K562 (cell line): ENCODE data around the gene CTNNBL1. TPM values are rescaled to one million over a fixed set of nuclear protein-coding genes. Genes with fewer than 3 reads are reported as not detected.

Source experiments
- ATAC-seq: fragments of 200-7000 bp; cut with Tn5 transposase; 3 replicates; pipeline ENCODE4 v1.9.1; 2020; ENCODE audit warnings: moderate library complexity
- BruUV-seq: library from RNA; stranded (reverse); fragments of 400-500 nt; replicated peaks from 2 replicates; lab custom pipeline; 2021; lab: Mats Ljungman, UMichigan
- CTCF ChIA-PET: fragments of 300-600 bp; formaldehyde crosslinking; extraction: SDS; loops from one replicate; lab custom pipeline; 2021; ENCODE audit warnings: low intra/inter-chr PET ratio; lab: Yijun Ruan, JAX
- POLR2A ChIA-PET: fragments of 300-600, 350-650 bp; sonication (Branson Sonifier 250); formaldehyde crosslinking; extraction: SDS; loops from one replicate; lab custom pipeline; 2021; ENCODE audit warnings: antibody characterized with exemption, inconsistent platforms; lab: Yijun Ruan, JAX
- DNase-seq, 4 experiments: peaks; one replicate each; pipeline versions ENCODE4 v3.0.0 to v3.0.0-alpha.2; 2011 to 2018; ENCODE audit warnings: low spot score in 3 of 4, mixed read lengths in 3 of 4; ENCODE audit errors: extremely low read depth in 1 of 4
- FAIRE-seq: peaks from 2 replicates; lab custom pipeline; 2011; peaks lifted over from hg19 to GRCh38; lab: Jason Lieb, UNC
- H2AFZ ChIP-seq: 2 replicates; pipeline ENCODE4 v1.6.0; 2011; ENCODE audit warnings: low read depth, low read length, control low read depth, inconsistent platforms
- H3K27ac ChIP-seq: fragments of 200-600 bp; 3 replicates; pipeline ENCODE4 v1.8.0; 2011; ENCODE audit warnings: low read depth, mild to moderate bottlenecking, control low read depth, inconsistent platforms, low read length, moderate library complexity, mixed read lengths; ENCODE audit errors: extremely low read depth
- H3K27me3 ChIP-seq, 2 experiments: fragments of 300-600 bp in 1 of 2; 2 replicates in 1 of 2; 3 replicates in 1 of 2; pipeline versions ENCODE4 v1.6.0 to v1.8.0; 2011; ENCODE audit warnings: inconsistent platforms in 2 of 2, low read length in 2 of 2, mild to moderate bottlenecking in 1 of 2, mixed read lengths in 1 of 2, moderate library complexity in 1 of 2; ENCODE audit not compliant: control insufficient read depth in 2 of 2, insufficient read depth in 2 of 2
- H3K36me3 ChIP-seq: fragments of 300-600 bp; 3 replicates; pipeline ENCODE4 v1.8.0; 2011; ENCODE audit warnings: mild to moderate bottlenecking, low read length, inconsistent platforms; ENCODE audit not compliant: control insufficient read depth, insufficient read depth
- H3K4me1 ChIP-seq, 2 experiments: fragments of 200-600 bp in 1 of 2; replicated peaks in 1 of 2; 2 replicates in 1 of 2; 3 replicates in 1 of 2; pipeline versions ENCODE4 v1.5.1 to v1.8.0; 2011; ENCODE audit warnings: inconsistent platforms in 2 of 2, low read length in 2 of 2, mild to moderate bottlenecking in 1 of 2, mixed read lengths in 1 of 2, moderate library complexity in 1 of 2; ENCODE audit not compliant: control insufficient read depth in 2 of 2, insufficient read depth in 2 of 2
- H3K4me2 ChIP-seq: 2 replicates; pipeline ENCODE4 v1.6.1; 2011; ENCODE audit warnings: low read length, control low read depth, inconsistent platforms, mixed read lengths; ENCODE audit not compliant: insufficient read depth
- H3K4me3 ChIP-seq: fragments of 200-600 bp; sonication (generic), shearing (Covaris generic); 2 replicates; pipeline ENCODE4 v1.5.1; 2016; ENCODE audit warnings: control low read depth, inconsistent platforms
- H3K79me2 ChIP-seq: fragments of 200-600 bp; 3 replicates; pipeline ENCODE4 v1.8.0; 2011; ENCODE audit warnings: low read length, inconsistent platforms; ENCODE audit not compliant: control insufficient read depth, insufficient read depth
- H3K9ac ChIP-seq, 2 experiments: 2 replicates each; pipeline versions ENCODE4 v1.6.0 to v1.6.1; 2011; ENCODE audit warnings: low read depth in 2 of 2, low read length in 2 of 2, control low read depth in 1 of 2, inconsistent platforms in 1 of 2, mild to moderate bottlenecking in 1 of 2, mixed read lengths in 1 of 2; ENCODE audit not compliant: insufficient read depth in 1 of 2
- H3K9me1 ChIP-seq: one replicate; pipeline ENCODE4 v1.6.0; 2011; ENCODE audit warnings: inconsistent platforms, mild to moderate bottlenecking, low read length, moderate library complexity; ENCODE audit not compliant: control insufficient read depth, insufficient read depth
- H3K9me3 ChIP-seq: replicated peaks from 2 replicates; pipeline ENCODE4 v1.5.1; 2011; ENCODE audit warnings: low read depth, low read length, inconsistent platforms; ENCODE audit not compliant: control insufficient read depth, insufficient read depth
- H4K20me1 ChIP-seq: replicated peaks from 2 replicates; pipeline ENCODE4 v1.6.1; 2011; ENCODE audit warnings: low read length, inconsistent platforms, mixed read lengths; ENCODE audit not compliant: control insufficient read depth, insufficient read depth
- CBFA2T2 ChIP-seq: fragments of 450-650 bp; conservative IDR thresholded peaks from 2 replicates; pipeline ENCODE4 v1.6.1; 2017; ENCODE audit warnings: mild to moderate bottlenecking
- CBFB ChIP-seq: sonication (generic); formaldehyde crosslinking; IDR thresholded peaks from 2 replicates; pipeline ENCODE4 v1.4.0; 2020; ENCODE audit warnings: mild to moderate bottlenecking, missing genetic modification reagents
- FOXM1 ChIP-seq, 2 experiments: fragments of 450-650 bp in 1 of 2; sonication (generic) in 1 of 2; formaldehyde crosslinking in 1 of 2; IDR thresholded peaks; 2 replicates each; pipeline versions ENCODE4 v1.6.1 to v1.9.0; 2017 to 2022; ENCODE audit warnings: low read depth in 2 of 2, mild to moderate bottlenecking in 2 of 2, missing genetic modification reagents in 1 of 2, moderate library complexity in 1 of 2
- HMGXB4 ChIP-seq: sonication (generic); formaldehyde crosslinking; IDR thresholded peaks from 2 replicates; pipeline ENCODE4 v1.8.1; 2023; ENCODE audit warnings: mild to moderate bottlenecking, missing genetic modification reagents
- ILK ChIP-seq: fragments of 450-650 bp; IDR thresholded peaks from 2 replicates; pipeline ENCODE4 v1.6.1; 2016; ENCODE audit warnings: missing genetic modification characterization, low read depth, mild to moderate bottlenecking, missing compliant biosample characterization, moderate library complexity, borderline replicate concordance
- MEF2D ChIP-seq: conservative IDR thresholded peaks from 2 replicates; pipeline ENCODE4 v1.6.1; 2016; ENCODE audit warnings: low read depth, missing genetic modification characterization, missing compliant biosample characterization
- SIN3A ChIP-seq, 2 experiments: fragments of 150-350 bp in 1 of 2; IDR thresholded peaks; 2 replicates each; pipeline ENCODE4 v1.6.1; 2011 to 2016; ENCODE audit warnings: borderline replicate concordance in 2 of 2, low read depth in 2 of 2, low read length in 2 of 2, mild to moderate bottlenecking in 2 of 2, moderate library complexity in 2 of 2; ENCODE audit not compliant: control insufficient read depth in 1 of 2
- SMARCB1 ChIP-seq: IDR thresholded peaks from 2 replicates; pipeline ENCODE4 v1.6.1; 2011; ENCODE audit warnings: improper control_type of control experiment, low read depth; ENCODE audit not compliant: insufficient read length
- SPI1 ChIP-seq: IDR thresholded peaks from 2 replicates; pipeline ENCODE4 v1.6.1; 2011; ENCODE audit warnings: low read depth, low read length, control low read depth, borderline replicate concordance
- SRF ChIP-seq, 2 experiments: fragments of 250-450, 450-650 bp in 1 of 2; sonication (Bioruptor Pico) in 1 of 2; sonication (generic) in 1 of 2; formaldehyde crosslinking; IDR thresholded peaks; 2 replicates each; pipeline versions ENCODE4 v1.5.0 to v1.5.1; 2020 to 2022; ENCODE audit warnings: mild to moderate bottlenecking in 1 of 2, missing genetic modification reagents in 1 of 2
- YBX1 ChIP-seq: fragments of 450-650 bp; IDR thresholded peaks from 2 replicates; pipeline ENCODE4 v1.7.1; 2016; ENCODE audit warnings: mild to moderate bottlenecking
- ZNF444 ChIP-seq: fragments of 250-450 bp; sonication (Bioruptor Pico); IDR thresholded peaks from 2 replicates; pipeline ENCODE4 v1.4.0; 2020; ENCODE audit warnings: mild to moderate bottlenecking, moderate library complexity
- ZZZ3 ChIP-seq: fragments of 450-650 bp; IDR thresholded peaks from 2 replicates; pipeline ENCODE4 v1.6.1; 2016; ENCODE audit warnings: antibody characterized with exemption, mild to moderate bottlenecking, moderate library complexity
- WGBS: fragments of 100-300 bp; shearing (Covaris generic); methylation state at CpG from one replicate; pipeline ENCODE4 v1.1.6; 2016; ENCODE audit warnings: low coverage, mixed read lengths; ENCODE audit not compliant: insufficient coverage; ENCODE audit errors: missing lambda C conversion rate; 5-methylcytosine and 5-hydroxymethylcytosine counted together
- in situ Hi-C: fragments of 300-500 bp; cut with MboI; formaldehyde crosslinking; loops from 4 replicates; pipeline ENCODE4 v1.15.0; 2018; ENCODE audit warnings: inconsistent platforms, mixed read lengths
- intact Hi-C: fragments of 100-400 bp; cut with micrococcal nuclease; formaldehyde crosslinking; loops from 2 replicates; pipeline ENCODE4 v1.14.2; 2022
- polyA plus RNA-seq, 8 experiments: library from polyadenylated mRNA; depleted of rRNA in 4 of 8; stranded (reverse) in 5 of 8; unstranded in 3 of 8; fragments of >200 nt; fragmentation: Nextera tagmentation in 2 of 8; fragmentation: Illumina TruSeq in 1 of 8; extraction: Ambion mirVana in 2 of 8; extraction: Trizol in 1 of 8; gene quantifications; 2 replicates each; pipeline versions ENCODE4 v1.2.1 to v1.2.3, GENCODE V29; 2011 to 2014; ENCODE audit warnings: inconsistent platforms in 1 of 8, missing spikeins in 1 of 8
- total RNA-seq, 7 experiments: library from RNA; depleted of rRNA in 6 of 7; stranded (reverse); fragments of >200 nt in 6 of 7; fragmentation: Illumina TruSeq in 2 of 7; extraction: Trizol in 2 of 7; gene quantifications; 2 replicates each; pipeline versions ENCODE4 v1.2.1 to v1.2.3, GENCODE V29; 2011 to 2021; ENCODE audit warnings: low replicate concordance in 1 of 7
- TF ChIP-seq, protein P1 (sequence below), 3 experiments: IDR thresholded peaks in 2 of 3; conservative IDR thresholded peaks in 1 of 3; 2 replicates each; pipeline ENCODE4 v1.5.1; 2011 to 2012; ENCODE audit warnings: low read length in 3 of 3, mild to moderate bottlenecking in 3 of 3, control low read depth in 2 of 3, improper control_type of control experiment in 1 of 3, inconsistent platforms in 1 of 3, low read depth in 1 of 3, mixed read lengths in 1 of 3, moderate library complexity in 1 of 3; ENCODE audit not compliant: insufficient read depth in 2 of 3
- TF ChIP-seq, protein P2 (sequence below), 2 experiments: fragments of 450-650 bp; conservative IDR thresholded peaks; 2 replicates each; pipeline ENCODE4 v1.6.1; 2017; ENCODE audit warnings: mild to moderate bottlenecking in 2 of 2, moderate library complexity in 2 of 2

Gene CTNNBL1
- total and polyA plus RNA-seq, 9 of the 15 experiments (the other 6 are each of a cell fraction or from before 2014, with no cell fraction given): 32.4 to 85.6 (median 43.6) TPM

DNA sequence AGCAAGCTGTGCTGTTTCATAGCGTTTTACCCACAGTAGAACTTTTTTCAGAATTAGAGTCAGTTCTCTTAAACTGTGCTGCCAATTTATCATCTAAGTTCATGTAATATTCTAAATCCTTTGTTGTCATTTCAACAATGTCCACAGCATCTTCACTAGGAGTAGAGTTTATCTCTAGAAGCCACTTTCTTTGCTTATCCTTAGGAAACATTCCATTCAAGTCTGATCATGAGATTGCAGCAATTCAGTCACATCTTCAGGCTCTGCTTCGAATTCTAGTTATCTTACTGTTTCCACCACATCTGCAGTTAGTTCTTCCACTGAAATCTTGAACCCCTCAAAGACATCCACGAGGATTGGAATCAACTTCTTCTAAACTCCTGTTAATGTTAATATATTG lies 12.5 kb downstream of the CTNNBL1 start (continued):
- peak; percentile 37; the same call in 1 of the 2 replicates for TF ChIP-seq CBFA2T2
- TF ChIP-seq, protein P1, sequence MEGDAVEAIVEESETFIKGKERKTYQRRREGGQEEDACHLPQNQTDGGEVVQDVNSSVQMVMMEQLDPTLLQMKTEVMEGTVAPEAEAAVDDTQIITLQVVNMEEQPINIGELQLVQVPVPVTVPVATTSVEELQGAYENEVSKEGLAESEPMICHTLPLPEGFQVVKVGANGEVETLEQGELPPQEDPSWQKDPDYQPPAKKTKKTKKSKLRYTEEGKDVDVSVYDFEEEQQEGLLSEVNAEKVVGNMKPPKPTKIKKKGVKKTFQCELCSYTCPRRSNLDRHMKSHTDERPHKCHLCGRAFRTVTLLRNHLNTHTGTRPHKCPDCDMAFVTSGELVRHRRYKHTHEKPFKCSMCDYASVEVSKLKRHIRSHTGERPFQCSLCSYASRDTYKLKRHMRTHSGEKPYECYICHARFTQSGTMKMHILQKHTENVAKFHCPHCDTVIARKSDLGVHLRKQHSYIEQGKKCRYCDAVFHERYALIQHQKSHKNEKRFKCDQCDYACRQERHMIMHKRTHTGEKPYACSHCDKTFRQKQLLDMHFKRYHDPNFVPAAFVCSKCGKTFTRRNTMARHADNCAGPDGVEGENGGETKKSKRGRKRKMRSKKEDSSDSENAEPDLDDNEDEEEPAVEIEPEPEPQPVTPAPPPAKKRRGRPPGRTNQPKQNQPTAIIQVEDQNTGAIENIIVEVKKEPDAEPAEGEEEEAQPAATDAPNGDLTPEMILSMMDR (IDR thresholded peaks at IDR 0.05 in 2 of 3, conservative IDR thresholded peaks at IDR 0.05 in 1 of 3; ENCODE audit: insufficient read depth in 2 of 3, low read depth in 1 of 3, low read length in 3 of 3): no peak

GRCh38 chr20:37711001-37711400 lies 17.2 kb downstream of the CTNNBL1 start:
- Histone ChIP-seq H4K20me1 (peaks cover 15% of the 10 kb centered on the region), H2AFZ (no peak overlapping the region), H3K4me1 (peaks cover 3 to 29% of the 10 kb centered on the region in 2 experiments), H3K9ac (no peak overlapping the region), H3K36me3 (0 out of 3 replicates have a peak, but pooled peaks cover 2% of the 10 kb centered on the region), H3K79me2 (peaks cover 17% of the 10 kb centered on the region), H3K27ac (peak overlapping the region; percentile 31; the same call in 1 of the 3 replicates), H3K4me3 (no peak overlapping the region), H3K27me3 (no peaks in the 10 kb centered on the region), H3K4me2 (no peak overlapping the region), H3K9me3 (no peaks in the 10 kb centered on the region), H3K9me1 (no peaks in the 10 kb centered on the region)
- in situ Hi-C loops (no loop called here), intact Hi-C loops (no loop called here)
- peak in 2 of 4 experiments; percentile 59 to 70 for DNase-seq
- WGBS: 11% methylated on average over 2 of the region's 2 CpGs
- CTCF ChIA-PET: no interaction called here
- ATAC-seq: peak; percentile 87
- FAIRE-seq: peak; percentile 64
- no TSS peak for BruUV-seq
- POLR2A ChIA-PET: interaction anchor here (1.8 kb wide), 1 partner anchor 16 kb away, joined by 8 read pairs; the partner anchor contains the start of gene CTNNBL1
- TF ChIP-seq ILK (tag): no peak
- no peak for TF ChIP-seq HMGXB4 (CRISPR knock-in tag)
- TF ChIP-seq SRF (CRISPR knock-in tag; IDR thresholded peaks at IDR 0.05): no peak
- no peak for TF ChIP-seq ZNF444
- TF ChIP-seq SPI1: no peak
- TF ChIP-seq, protein P2, sequence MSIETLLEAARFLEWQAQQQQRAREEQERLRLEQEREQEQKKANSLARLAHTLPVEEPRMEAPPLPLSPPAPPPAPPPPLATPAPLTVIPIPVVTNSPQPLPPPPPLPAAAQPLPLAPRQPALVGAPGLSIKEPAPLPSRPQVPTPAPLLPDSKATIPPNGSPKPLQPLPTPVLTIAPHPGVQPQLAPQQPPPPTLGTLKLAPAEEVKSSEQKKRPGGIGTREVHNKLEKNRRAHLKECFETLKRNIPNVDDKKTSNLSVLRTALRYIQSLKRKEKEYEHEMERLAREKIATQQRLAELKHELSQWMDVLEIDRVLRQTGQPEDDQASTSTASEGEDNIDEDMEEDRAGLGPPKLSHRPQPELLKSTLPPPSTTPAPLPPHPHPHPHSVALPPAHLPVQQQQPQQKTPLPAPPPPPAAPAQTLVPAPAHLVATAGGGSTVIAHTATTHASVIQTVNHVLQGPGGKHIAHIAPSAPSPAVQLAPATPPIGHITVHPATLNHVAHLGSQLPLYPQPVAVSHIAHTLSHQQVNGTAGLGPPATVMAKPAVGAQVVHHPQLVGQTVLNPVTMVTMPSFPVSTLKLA (conservative IDR thresholded peaks at IDR 0.05): peak in 1 of 2 experiments; percentile 34; a peak in 1 of 4 replicates
- no peak for TF ChIP-seq CBFB (CRISPR knock-in tag)
- peak; percentile 23; the same call in 1 of the 2 replicates for TF ChIP-seq FOXM1 (IDR thresholded peaks at IDR 0.05; ENCODE audit: low read depth)
- TF ChIP-seq FOXM1 (CRISPR knock-in tag; IDR thresholded peaks at IDR 0.05; ENCODE audit: low read depth): no peak
- TF ChIP-seq SIN3A (IDR thresholded peaks at IDR 0.05; ENCODE audit: borderline replicate concordance in 2 of 2, control insufficient read depth in 1 of 2, low read depth in 2 of 2, low read length in 2 of 2): no peak
- no peak for TF ChIP-seq ZZZ3
- TF ChIP-seq MEF2D (tag): no peak
- no peak for TF ChIP-seq YBX1
- TF ChIP-seq SMARCB1: no peak
